HG02610 (cell line): ENCODE results near the gene MED12L.
A peak's percentile ranks its signal among the peaks of the same experiment; 100 is the strongest.

Source experiments
- ATAC-seq: cut with Tn5 transposase; IDR thresholded peaks from one replicate; pipeline ENCODE4 v1.9.1; 2021; ENCODE audit warnings: mild to moderate bottlenecking, moderate library complexity; ENCODE audit not compliant: unreplicated experiment

Gene MED12L

DNA sequence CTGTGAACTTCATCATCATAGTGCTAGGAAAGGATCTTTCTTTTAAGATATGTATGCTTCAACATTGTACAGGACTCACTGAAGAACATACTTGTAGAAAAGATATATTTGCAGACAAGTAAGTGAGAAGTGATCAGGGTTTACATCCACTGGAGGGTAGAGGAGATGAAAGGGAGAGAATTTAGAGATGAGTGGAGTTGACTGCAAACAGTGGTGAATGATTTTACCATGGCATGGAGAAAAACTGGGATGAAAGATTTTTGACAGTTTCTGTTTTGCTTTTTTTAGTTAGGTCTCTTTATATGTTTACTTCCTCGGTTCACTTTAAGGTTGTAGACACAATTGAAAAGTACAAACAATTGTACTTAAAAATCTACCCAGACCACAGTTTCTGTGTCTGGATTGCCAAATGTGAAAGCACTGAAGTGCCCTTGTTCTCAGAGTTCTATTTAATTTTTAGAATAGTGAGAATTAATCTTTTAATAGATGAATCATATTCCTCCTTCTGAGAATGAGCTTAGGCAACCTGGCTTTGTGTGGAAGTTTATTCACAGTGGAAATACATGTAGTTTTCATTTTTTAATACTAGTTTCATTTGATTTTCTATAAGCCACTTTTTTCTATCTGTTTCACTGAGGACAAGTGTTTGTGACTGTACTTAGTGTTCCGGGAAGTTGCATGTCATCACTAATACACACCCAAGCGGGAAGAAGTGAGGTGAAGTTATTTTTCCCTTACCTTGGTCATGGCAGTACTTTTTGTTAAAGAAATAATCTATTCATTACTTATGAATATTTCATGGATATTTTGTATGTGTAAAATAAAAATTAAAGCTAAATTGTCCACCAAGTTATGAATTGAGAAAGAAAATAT is 119.3 kb downstream of the MED12L start:
- ATAC-seq, result no peak

DNA sequence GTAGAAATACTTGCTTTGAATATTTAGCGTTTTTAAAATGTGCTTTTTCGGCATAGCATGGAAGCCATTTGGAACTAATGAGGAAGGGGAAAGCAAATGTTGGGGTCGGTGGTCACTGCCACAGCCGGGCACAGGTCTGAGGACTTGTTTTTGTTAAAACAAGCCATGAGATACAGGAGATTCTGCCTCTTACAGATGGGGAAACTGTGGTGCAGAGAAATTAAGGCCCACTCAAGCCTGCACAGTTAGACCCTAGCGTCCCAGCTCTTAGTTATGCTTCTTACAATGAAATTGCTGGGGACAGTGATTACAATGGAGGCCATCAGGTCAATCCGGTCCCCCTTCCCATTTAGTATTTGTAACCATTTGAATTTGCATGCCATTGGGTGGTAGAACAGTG is 120.0 kb downstream of the MED12L start:
- ATAC-seq, result no peak

GRCh38 chr3:151206201-151206600 is 120.7 kb downstream of the MED12L start:
- ATAC-seq, result no peak

GRCh38 chr3:151209654-151210053 is 124.2 kb downstream of the MED12L start:
- no peak for ATAC-seq

DNA sequence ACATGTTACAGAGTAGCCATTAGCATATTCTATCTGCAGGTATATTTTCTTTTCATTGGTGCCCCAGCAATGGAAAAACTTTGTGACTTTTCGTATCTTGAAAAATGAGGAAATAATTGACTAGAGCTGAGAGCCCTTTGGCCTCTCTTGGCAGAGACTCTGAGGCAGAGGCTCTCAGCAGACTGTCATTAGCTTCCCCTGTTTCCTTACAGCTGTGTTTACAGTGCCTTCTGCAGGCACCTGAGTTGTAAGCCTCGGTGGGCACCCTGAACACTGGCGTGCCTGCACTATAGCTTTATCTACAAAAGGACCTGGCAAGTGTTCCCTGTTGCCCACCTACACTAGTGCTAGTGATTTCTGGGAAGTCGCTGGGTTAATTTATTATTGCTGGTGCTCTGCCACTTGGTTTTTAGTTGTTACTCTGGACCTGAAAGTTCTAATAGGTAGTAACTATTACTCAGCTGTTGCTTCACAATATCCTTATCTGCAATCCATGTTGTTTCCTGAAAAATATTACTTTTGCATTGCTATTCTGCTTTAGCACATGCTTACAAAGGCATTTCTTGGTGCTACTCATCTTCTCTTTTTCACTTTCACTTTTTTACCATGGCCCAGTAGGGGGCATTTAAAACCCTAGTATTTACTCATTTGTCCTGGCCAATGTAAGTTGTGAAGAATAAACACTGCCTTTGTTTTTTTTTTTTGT is 125.4 kb downstream of the MED12L start:
- ATAC-seq, result peak; percentile 83

- no peak for ATAC-seq
These were observed 127.7 kb downstream of the MED12L start for GRCh38 chr3:151213151-151213550.

GRCh38 chr3:151213881-151214280 is 128.4 kb downstream of the MED12L start:
- no peak for ATAC-seq

GRCh38 chr3:151214459-151214858 is 129.0 kb downstream of the MED12L start:
- no peak for ATAC-seq

DNA sequence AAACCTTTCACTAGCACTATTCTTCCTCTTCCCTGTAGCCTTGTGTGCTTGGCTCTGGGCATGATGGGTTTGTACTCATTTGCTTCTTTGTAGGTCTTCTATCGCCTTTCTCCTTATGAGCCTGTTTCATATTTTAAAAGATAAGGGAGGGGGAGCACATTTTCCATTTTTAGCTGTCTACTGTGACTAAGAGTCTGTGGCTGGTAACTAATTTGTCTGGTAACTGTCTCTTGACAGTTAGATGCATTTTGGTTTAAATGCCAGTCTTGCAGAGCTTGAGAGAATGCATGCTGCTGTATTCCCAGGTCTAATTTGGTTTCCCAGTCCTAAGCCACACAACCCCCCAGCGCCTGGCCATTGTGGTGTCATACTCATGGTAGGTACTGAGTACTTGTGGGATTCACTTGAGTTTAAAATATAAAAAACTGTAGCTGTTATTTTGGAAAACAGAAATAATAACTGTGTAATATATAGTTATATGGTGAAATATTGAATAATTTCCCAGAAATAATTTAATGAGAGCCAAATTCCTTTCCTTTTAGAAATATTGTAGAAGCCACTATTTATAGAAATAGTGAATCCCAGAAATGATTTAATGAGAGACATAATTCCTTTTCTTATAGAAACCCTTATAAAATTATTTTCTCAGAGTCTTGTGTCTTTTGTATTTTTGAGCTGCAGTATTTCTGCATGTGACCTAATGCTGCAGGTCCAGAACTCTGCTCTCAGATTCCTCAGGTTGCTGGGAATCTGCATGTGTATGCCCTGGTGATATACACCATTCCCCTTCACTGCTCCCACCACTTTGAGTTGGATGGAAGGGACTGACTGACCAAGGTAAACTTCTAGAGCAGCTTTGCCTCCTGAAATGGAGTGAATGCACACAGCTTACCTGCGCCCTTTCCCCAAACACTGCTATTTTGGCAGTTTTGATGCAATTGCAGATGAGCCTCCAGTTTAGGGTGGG is 131.5 kb downstream of the MED12L start:
- no peak for ATAC-seq

DNA sequence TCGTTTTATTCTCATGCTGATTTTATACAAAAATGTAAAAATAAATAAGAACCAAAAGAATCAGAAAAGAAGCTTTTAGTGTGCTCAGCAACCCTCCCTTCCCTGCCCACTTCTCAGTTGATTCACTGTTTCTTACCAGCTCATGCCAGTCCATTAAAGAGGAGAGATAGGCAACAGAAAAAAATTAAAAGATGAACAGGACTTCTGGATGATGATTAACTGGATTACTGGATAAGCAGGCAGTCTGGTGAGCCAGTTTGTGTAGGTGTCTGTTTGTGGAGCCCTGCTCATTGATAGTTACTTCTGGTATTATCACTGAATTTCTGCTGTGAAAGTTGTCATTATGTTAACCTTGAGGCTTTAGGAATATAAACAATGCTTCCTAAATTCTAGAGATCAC is 132.7 kb downstream of the MED12L start:
- no peak for ATAC-seq

DNA sequence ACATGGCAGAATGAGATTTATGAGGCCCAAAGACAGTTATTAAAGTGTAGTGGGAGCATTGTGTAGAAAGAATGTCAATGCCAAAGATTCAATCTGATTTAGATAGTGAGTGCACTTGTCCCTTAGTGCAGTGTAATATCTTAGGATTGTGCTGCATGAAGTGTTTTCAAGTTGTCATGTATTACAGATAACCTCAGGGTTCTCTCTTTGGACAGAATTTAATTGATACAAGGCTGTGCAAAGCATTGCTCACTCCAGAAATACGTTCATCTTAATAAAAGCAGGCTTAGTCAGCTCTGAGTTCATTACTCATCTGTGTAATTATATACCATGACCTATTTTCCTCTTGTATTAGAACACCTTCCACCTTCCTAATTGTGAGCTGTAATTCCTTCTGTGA is 133.6 kb downstream of the MED12L start:
- ATAC-seq, result no peak

DNA sequence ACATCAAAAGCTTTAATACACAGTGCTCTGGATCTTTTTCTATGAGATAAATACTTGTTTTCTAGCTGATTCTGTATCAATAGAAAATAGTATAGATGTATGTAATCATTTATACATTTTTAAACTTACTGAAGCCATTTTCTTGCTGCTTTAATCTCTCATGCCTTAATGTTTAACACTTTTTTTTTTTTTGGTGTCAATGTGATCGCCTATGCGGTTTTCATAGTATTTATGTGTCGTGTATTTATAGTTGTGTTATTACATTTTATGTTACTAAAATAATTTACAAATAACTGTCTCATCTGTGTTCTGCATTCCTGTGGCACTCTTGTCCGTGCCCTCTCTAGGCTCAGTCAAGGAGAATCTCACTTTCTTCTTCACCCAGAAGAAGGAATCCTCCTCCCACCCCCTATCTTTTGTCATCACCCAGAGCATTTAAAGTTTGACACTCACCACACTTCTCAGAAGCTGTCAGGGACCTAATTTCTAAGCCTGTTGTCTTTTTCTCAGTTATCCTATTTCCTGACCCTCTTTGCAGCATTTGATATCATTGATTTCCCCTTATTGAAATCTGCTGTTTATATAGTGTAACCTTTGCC is 138.9 kb downstream of the MED12L start:
- no peak for ATAC-seq

GRCh38 chr3:151225040-151225975 is 139.8 kb downstream of the MED12L start:
- ATAC-seq, result no peak

- ATAC-seq, result no peak
These were observed 140.7 kb downstream of the MED12L start for GRCh38 chr3:151226088-151226563.

DNA sequence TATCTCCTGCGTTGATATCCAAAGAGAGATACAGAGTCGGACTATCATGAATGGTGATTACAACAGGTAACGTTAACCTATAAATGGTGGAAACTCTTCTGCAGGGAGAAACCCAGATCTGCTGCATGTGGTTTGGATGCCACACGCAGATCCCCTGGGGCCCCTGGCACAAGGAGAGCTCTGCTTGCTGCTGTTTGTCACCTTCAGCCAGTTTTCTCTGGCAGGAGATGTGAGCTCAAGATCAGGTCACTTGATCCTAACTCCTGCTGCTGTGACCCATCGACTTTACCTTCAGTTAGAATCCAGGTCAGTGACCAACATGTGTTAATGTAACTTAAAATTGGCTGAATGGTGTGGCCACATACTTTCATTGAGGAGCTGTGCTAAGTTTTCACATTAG is 141.4 kb downstream of the MED12L start:
- no peak for ATAC-seq

GRCh38 chr3:151227266-151227806 is 141.9 kb downstream of the MED12L start:
- ATAC-seq, result peak; percentile 29

DNA sequence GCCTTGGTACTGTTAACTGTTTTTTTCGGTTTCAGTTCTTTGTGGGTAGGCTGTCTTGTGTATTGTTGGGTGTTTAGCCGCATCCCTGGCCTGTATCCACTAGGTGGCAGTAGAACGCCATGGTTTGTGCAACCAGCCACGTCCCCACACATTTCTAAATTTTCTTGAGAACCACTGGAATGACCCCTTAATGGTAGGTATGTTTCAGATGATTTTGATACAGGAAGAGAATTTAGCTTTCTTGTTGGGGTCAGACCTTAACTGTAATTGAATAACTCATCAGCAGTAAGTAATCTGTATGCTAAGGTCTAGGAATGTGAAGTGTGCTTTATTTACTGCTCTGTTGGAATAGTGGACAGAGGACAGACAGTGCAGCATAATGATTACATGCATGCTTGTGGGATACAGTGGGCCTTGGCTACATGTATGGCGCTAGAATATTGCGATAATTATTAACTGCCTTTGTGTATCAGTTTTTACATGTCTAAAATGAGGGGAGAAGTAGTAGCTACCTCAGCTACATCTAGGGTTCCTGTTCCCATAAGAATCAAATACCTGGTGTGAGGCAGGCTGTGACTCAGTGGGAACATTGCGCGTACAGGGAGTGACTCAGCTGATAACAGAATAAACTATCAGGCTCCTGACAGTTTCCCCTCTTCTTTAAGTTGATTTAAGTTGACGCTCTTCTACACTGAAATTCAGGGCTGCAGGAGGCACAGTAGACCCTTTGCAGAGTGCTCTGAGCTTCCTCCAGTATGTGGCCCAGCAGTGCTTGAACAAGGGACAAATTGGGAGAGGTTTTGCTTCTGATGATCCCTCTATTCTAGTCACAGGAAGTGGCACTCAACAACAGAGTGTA is 142.6 kb downstream of the MED12L start:
- peak; percentile 86 for ATAC-seq

- no peak for ATAC-seq
These were observed 143.2 kb downstream of the MED12L start for GRCh38 chr3:151228666-151229040.
